AG10803 (cell line): Measurements from ENCODE around the gene PSMB5.

Source experiments
- DNase-seq: peaks from one replicate; pipeline ENCODE4 v3.0.0; 2010; ENCODE audit warnings: low read depth
- H3K4me3 ChIP-seq: 2 replicates; pipeline ENCODE4 v1.5.1; 2011; ENCODE audit warnings: mild to moderate bottlenecking, low read length, control low read depth
- TF ChIP-seq, protein P1 (sequence below): conservative IDR thresholded peaks from 2 replicates; pipeline ENCODE4 v1.5.1; 2011; ENCODE audit warnings: mild to moderate bottlenecking, low read length, control low read depth, inconsistent platforms

PSMB5 gene

DNA sequence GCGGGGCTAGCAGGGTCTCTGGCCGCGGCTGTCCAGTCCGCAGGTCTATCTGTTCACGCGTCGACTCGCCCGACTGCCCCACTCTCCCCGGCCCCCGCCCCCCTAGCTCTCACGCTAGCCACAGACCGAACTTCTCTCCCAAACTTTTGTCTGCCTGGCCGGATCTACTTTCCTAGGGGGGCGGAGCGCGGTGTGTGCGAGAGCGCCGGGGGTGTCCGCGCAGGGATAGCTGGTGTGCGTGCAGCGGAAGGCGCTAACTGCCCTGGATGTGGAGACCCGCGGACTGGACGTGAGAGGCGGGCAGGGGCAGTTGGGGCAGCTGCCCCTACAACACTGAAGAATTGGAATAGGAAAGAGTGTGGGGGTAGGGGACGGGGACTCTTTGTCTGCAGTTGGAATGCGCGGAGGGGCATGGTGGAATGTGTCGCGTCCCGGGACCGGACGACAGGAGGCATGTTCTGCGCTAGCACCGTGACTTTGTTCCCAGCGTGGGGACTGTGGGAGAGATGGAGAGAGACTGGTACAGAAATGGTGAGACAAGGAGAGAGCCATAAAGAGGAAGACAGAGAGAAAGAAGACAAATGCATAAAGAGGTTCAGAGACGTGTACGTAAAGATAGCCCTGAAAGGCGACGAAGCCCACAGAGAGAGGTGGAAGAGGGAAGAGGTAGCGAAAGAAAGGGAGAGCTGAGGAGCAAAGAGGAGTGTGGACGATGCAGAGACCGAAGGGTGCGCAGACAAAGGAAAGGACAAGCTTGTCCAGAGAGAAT lies 52.0 kb downstream of the PSMB5 start, which contains the start of gene AJUBA:
TSS of gene AJUBA (minus strand) at position 75 of the 769 bp plus-strand sequence. CDS start 285 bp downstream, outside the sequence.
- H3K4me3 ChIP-seq, result peak within 1 kb of the TSS; percentile 91
- peak; percentile 96 for DNase-seq
- TF ChIP-seq, protein P1, sequence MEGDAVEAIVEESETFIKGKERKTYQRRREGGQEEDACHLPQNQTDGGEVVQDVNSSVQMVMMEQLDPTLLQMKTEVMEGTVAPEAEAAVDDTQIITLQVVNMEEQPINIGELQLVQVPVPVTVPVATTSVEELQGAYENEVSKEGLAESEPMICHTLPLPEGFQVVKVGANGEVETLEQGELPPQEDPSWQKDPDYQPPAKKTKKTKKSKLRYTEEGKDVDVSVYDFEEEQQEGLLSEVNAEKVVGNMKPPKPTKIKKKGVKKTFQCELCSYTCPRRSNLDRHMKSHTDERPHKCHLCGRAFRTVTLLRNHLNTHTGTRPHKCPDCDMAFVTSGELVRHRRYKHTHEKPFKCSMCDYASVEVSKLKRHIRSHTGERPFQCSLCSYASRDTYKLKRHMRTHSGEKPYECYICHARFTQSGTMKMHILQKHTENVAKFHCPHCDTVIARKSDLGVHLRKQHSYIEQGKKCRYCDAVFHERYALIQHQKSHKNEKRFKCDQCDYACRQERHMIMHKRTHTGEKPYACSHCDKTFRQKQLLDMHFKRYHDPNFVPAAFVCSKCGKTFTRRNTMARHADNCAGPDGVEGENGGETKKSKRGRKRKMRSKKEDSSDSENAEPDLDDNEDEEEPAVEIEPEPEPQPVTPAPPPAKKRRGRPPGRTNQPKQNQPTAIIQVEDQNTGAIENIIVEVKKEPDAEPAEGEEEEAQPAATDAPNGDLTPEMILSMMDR, result no peak

- TF ChIP-seq, protein P1, result no peak
- DNase-seq, result no peak
- H3K4me3 ChIP-seq, result peak overlapping the region; percentile 91
Observed at GRCh38 chr14:22981876-22982476, 52.7 kb downstream of the PSMB5 start.

DNA sequence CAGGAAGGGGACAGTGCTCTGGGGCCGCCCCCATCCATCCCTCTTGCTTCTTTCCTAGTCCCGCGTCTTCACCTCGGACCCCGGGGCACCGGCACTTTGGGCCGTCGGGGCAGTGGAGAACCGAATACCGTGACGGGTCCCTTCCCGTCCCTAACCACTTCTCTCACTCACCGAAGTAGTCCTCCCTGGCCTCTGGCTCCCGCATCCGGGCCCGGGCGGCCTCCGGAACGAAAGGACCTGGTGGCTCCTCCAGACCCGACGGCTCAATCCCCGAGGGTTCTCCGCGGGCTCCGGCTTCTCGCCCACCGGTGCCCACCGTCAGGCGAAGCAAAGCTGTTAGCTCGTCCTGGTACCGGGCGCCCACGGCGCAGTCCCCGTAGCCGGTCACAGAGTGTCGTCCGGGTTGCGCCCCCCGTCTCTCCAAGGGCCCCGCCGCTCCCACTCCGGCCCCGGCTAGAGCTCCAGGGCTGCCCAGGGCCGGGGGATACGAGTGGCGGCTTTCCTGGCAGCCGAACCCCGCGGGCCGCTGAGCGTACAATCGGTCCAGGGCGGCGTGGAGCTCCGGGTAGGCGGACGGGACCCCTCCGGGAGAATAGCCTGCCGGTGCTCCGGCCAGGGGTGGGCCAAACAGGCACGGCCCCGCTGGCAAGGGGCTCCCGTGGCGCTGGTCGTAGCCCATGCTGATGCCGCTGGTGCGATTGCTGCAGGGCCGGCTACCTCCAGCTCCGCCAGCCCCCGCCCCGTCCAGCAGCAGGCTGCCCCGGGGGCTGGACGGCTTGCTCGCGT lies 53.4 kb downstream of the PSMB5 start:
- TF ChIP-seq, protein P1, result no peak

GRCh38 chr14:22980672-22981089 lies 54.0 kb downstream of the PSMB5 start:
- DNase-seq, result peak; percentile 67
- H3K4me3 ChIP-seq, result peak overlapping the region; percentile 91
- TF ChIP-seq, protein P1, result no peak

More for the DNA sequence above, 53.4 kb downstream of the PSMB5 start:
- H3K4me3 ChIP-seq, result peak overlapping the region; percentile 91
- DNase-seq, result no peak

GRCh38 chr14:22979748-22980392 lies 54.8 kb downstream of the PSMB5 start:
- DNase-seq, result no peak
- peak overlapping the region; percentile 91 for H3K4me3 ChIP-seq
- TF ChIP-seq, protein P1, result no peak

DNA sequence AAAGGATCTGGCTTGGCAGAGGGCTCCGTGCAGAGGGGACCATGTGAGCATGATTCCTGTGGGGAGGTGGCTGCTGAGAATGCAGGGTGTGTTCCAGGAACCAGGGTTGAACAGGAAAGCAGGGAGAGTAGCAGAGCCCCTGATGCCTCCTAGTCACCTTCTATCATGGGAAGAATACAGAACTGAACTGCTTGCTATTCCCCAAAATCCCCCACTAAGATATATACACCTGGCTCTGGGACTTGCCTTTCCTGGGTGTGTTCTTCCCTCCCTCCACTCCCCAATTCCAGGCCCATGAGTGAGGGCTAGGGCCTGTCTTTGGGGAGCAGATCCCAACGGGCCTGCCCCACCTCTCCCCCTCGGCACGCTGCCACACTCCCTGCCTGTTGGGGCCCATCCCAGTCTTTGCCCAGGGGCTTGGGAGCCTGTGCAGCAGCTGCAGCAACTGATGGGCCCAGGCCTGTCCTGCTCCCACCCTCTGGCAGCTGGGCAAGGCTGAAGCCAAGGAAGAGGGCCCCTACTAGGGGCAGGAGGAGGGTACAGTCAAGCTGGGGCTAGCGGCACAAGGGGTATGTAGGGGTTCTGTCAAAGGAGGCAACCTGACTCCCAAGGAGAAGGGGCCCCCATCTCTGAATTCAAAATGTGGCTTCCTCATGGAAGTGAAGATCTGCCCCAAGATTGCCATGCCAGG lies 55.6 kb downstream of the PSMB5 start:
- DNase-seq, result no peak
- TF ChIP-seq, protein P1, result no peak
- peak overlapping the region; percentile 91 for H3K4me3 ChIP-seq
